ENCODE measurements around the gene ANKRD63.

ANKRD63 gene

GRCh38 chr15:40256638-40257235, 26.1 kb downstream of the ANKRD63 start:
- no peak for TF ChIP-seq ZBTB7A (IDR thresholded peaks at IDR 0.05; ENCODE audit: low read depth)
- no peak for TF ChIP-seq CEBPB (IDR thresholded peaks at IDR 0.05)
- TF ChIP-seq TAF1 (IDR thresholded peaks at IDR 0.05; ENCODE audit: low read depth) = no peak
- no peak for TF ChIP-seq MAX (IDR thresholded peaks at IDR 0.05)
- no peak for TF ChIP-seq EP300 (IDR thresholded peaks at IDR 0.05; ENCODE audit: borderline replicate concordance)
- no peak for TF ChIP-seq CREB1 (IDR thresholded peaks at IDR 0.05; ENCODE audit: low read depth)
- no peak for TF ChIP-seq TEAD4 (IDR thresholded peaks at IDR 0.05)
- no peak for TF ChIP-seq EGR1 (IDR thresholded peaks at IDR 0.05)
- no peak for TF ChIP-seq NFIC (IDR thresholded peaks at IDR 0.05)

GRCh38 chr15:40255033-40255432, 27.8 kb downstream of the ANKRD63 start:
- no peak for TF ChIP-seq EGR1 (IDR thresholded peaks at IDR 0.05)
- no peak for TF ChIP-seq TCF12 (IDR thresholded peaks at IDR 0.05; ENCODE audit: low read depth)
- TF ChIP-seq RAD21 (IDR thresholded peaks at IDR 0.05; ENCODE audit: low read depth) = no peak
- no peak for TF ChIP-seq NFIC (IDR thresholded peaks at IDR 0.05)
- no peak for TF ChIP-seq REST (IDR thresholded peaks at IDR 0.05; ENCODE audit: low read depth)
- TF ChIP-seq TEAD4 (IDR thresholded peaks at IDR 0.05) = no peak
- TF ChIP-seq ZBTB7A (IDR thresholded peaks at IDR 0.05; ENCODE audit: low read depth) = no peak
- TF ChIP-seq MAX (IDR thresholded peaks at IDR 0.05) = no peak
- TF ChIP-seq CREB1 (IDR thresholded peaks at IDR 0.05; ENCODE audit: low read depth) = no peak
- no peak for TF ChIP-seq FOXM1 (IDR thresholded peaks at IDR 0.05; ENCODE audit: borderline replicate concordance, low read depth)
- TF ChIP-seq TAF1 (IDR thresholded peaks at IDR 0.05; ENCODE audit: low read depth) = no peak
- no peak for TF ChIP-seq EP300 (IDR thresholded peaks at IDR 0.05; ENCODE audit: borderline replicate concordance)
- TF ChIP-seq USF1 (IDR thresholded peaks at IDR 0.05) = no peak
- TF ChIP-seq YY1 (IDR thresholded peaks at IDR 0.05; ENCODE audit: low read depth) = no peak
- TF ChIP-seq CEBPB (IDR thresholded peaks at IDR 0.05) = no peak

GRCh38 chr15:40254452-40254851, 28.4 kb downstream of the ANKRD63 start:
- TF ChIP-seq TAF1 (IDR thresholded peaks at IDR 0.05; ENCODE audit: low read depth) (no peak), EP300 (IDR thresholded peaks at IDR 0.05; ENCODE audit: borderline replicate concordance) (no peak), CREB1 (IDR thresholded peaks at IDR 0.05; ENCODE audit: low read depth) (no peak), REST (IDR thresholded peaks at IDR 0.05; ENCODE audit: low read depth) (no peak)

- TF ChIP-seq MAX (IDR thresholded peaks at IDR 0.05) (0 out of 2 replicates have a peak, but pooled peaks have one; percentile 25), EP300 (IDR thresholded peaks at IDR 0.05; ENCODE audit: borderline replicate concordance) (no peak)
Observed at GRCh38 chr15:40253167-40253790, 29.6 kb downstream of the ANKRD63 start.

GRCh38 chr15:40252438-40253166, 30.3 kb downstream of the ANKRD63 start:
- 0 out of 2 replicates have a peak, but pooled peaks have one; percentile 10 for TF ChIP-seq TCF12 (IDR thresholded peaks at IDR 0.05; ENCODE audit: low read depth)
- TF ChIP-seq YY1 (IDR thresholded peaks at IDR 0.05; ENCODE audit: low read depth) = no peak
- TF ChIP-seq MAX (IDR thresholded peaks at IDR 0.05) = peak; percentile 51; the same call in 1 of the 2 replicates
- TF ChIP-seq NFIC (IDR thresholded peaks at IDR 0.05) = peak; percentile 65
- TF ChIP-seq RAD21 (IDR thresholded peaks at IDR 0.05; ENCODE audit: low read depth) = no peak
- no peak for TF ChIP-seq TAF1 (IDR thresholded peaks at IDR 0.05; ENCODE audit: low read depth)
- TF ChIP-seq CREB1 (IDR thresholded peaks at IDR 0.05; ENCODE audit: low read depth) = no peak
- 0 out of 2 replicates have a peak, but pooled peaks have one; percentile 37 for TF ChIP-seq EP300 (IDR thresholded peaks at IDR 0.05; ENCODE audit: borderline replicate concordance)
- peak; percentile 21; the same call in 1 of the 2 replicates for TF ChIP-seq TEAD4 (IDR thresholded peaks at IDR 0.05)
- peak; percentile 75 for TF ChIP-seq USF1 (IDR thresholded peaks at IDR 0.05)
- TF ChIP-seq EGR1 (IDR thresholded peaks at IDR 0.05) = no peak
- no peak for TF ChIP-seq FOXM1 (IDR thresholded peaks at IDR 0.05; ENCODE audit: borderline replicate concordance, low read depth)
- no peak; the same call in 1 of the 2 replicates for TF ChIP-seq CEBPB (IDR thresholded peaks at IDR 0.05)
- TF ChIP-seq ZBTB7A (IDR thresholded peaks at IDR 0.05; ENCODE audit: low read depth) = peak; percentile 61
- TF ChIP-seq REST (IDR thresholded peaks at IDR 0.05; ENCODE audit: low read depth) = no peak

Measured in Ishikawa (cell line).